ENCODE results near the gene ZNF326. TPM values are rescaled to one million over a fixed set of nuclear protein-coding genes. Genes with fewer than 3 reads are reported as not detected.
A peak's percentile ranks its signal among the peaks of the same experiment; 100 is the strongest.

ZNF326 gene
- 18.0 TPM for polyA plus RNA-seq (2013, experiment 1 of 2)
- polyA plus RNA-seq (2013, experiment 2 of 2): 18.2 TPM

GRCh38 chr1:89994805-89995597 lies at the start of gene ZNF326:
ZNF326 (plus strand) TSS chr1:89995110; CDS start chr1:89995258, 148 bp downstream.
- peak within 1 kb of the TSS; percentile 42 for H3K4me2 ChIP-seq (ENCODE audit: insufficient read depth, low read length, poor library complexity, severe bottlenecking)
- peak within 1 kb of the TSS; percentile 95 for H2AFZ ChIP-seq (ENCODE audit: low read length)
- H3K18ac ChIP-seq (ENCODE audit: low read length): peak within 1 kb of the TSS; percentile 100
- no peak within 1 kb of the TSS for H4K91ac ChIP-seq (ENCODE audit: low read depth, low read length, poor library complexity)
- no CpG with 5 or more reads among the region's 88 CpGs for WGBS, 2 donors (ENCODE audit: extremely low coverage in 2 of 2, insufficient read length in 2 of 2, insufficient replicate concordance in 1 of 2)
- peaks cover 0 to 26% of the 10 kb centered on the region in 2 donors for H3K36me3 ChIP-seq (replicated peaks in 1 of 2; ENCODE audit: control insufficient read depth in 2 of 2, insufficient read depth in 2 of 2, low read length in 2 of 2)
- peak within 1 kb of the TSS; percentile 10 for H3K14ac ChIP-seq (ENCODE audit: low read length)
- DNase-seq (ENCODE audit: low spot score): peak; percentile 96
- H3K23ac ChIP-seq (ENCODE audit: low read depth, low read length, poor library complexity): peak within 1 kb of the TSS; percentile 89
- peak within 1 kb of the TSS; percentile 92 for H3K27ac ChIP-seq (replicated peaks; ENCODE audit: low read length)
- no peaks in the 10 kb centered on the region for H3K9me3 ChIP-seq (replicated peaks in 1 of 2; ENCODE audit: control insufficient read depth in 2 of 2, insufficient read depth in 1 of 2, low read depth in 1 of 2, low read length in 2 of 2)
- H3K4me1 ChIP-seq (ENCODE audit: control insufficient read depth in 2 of 2, insufficient read depth in 1 of 2, low read depth in 1 of 2, low read length in 2 of 2): peaks cover 0 to 12% of the 10 kb centered on the region in 2 donors
- H2BK5ac ChIP-seq (ENCODE audit: low read length): peak within 1 kb of the TSS; percentile 98
- H3K79me1 ChIP-seq (ENCODE audit: low read depth, low read length): no peaks in the 10 kb centered on the region
- peak within 1 kb of the TSS; percentile 60 for H2BK15ac ChIP-seq (ENCODE audit: low read length)
- H3K9ac ChIP-seq (ENCODE audit: low read depth, low read length, poor library complexity): peak within 1 kb of the TSS; percentile 98
- H2BK120ac ChIP-seq (ENCODE audit: low read depth, low read length): no peak within 1 kb of the TSS
- peak within 1 kb of the TSS; percentile 83 for H4K8ac ChIP-seq (ENCODE audit: low read depth, low read length)
- no peaks in the 10 kb centered on the region for H3K27me3 ChIP-seq (ENCODE audit: control insufficient read depth in 3 of 3, insufficient read depth in 3 of 3, low read depth in 1 of 3, low read length in 3 of 3)
- H3K4ac ChIP-seq (ENCODE audit: low read length): peak within 1 kb of the TSS; percentile 80
- no peak within 1 kb of the TSS for H2BK12ac ChIP-seq (ENCODE audit: low read length)
- peak within 1 kb of the TSS; percentile 93 to 96 for H3K4me3 ChIP-seq (ENCODE audit: low read length in 2 of 2)
- H2AK5ac ChIP-seq (ENCODE audit: low read depth, low read length): peak within 1 kb of the TSS; percentile 62

DNA sequence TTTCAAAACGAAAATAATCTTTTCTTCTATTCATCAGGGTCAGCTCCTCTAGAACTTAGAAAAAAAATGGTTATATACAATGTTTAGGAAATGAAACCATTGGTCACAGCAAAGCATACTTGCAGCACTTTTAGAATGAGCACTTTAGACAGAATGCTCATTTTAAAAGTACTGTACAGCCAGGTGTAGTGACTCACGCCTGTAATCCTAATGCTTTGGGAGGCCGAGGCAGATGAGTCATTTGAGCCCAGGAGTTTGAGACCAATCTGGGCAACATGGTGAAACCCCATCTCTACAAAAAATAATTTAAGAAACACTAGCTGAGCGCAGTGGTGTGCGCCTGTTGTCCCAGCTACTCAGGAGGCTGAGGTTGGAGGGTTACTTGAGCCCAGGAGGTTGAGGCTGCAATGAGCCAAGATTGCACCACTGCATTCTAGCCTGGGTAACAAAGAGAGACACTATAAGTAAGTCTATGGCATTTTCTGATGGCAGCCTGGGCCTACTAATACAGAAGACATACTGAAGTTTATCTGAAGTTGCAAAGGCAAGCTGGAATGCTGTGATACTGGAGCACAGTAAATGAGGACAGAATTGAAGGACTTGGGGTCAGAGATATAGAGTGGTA lies 48.9 kb upstream of the ZNF326 start:
- Histone ChIP-seq H3K14ac (ENCODE audit: low read length) (no peak overlapping the region), H3K4me3 (ENCODE audit: low read length in 2 of 2) (no peak overlapping the region), H4K91ac (ENCODE audit: low read depth, low read length, poor library complexity) (no peak overlapping the region), H3K4me2 (ENCODE audit: insufficient read depth, low read length, poor library complexity, severe bottlenecking) (no peak overlapping the region), H3K9me3 (replicated peaks in 1 of 2; ENCODE audit: control insufficient read depth in 2 of 2, insufficient read depth in 1 of 2, low read depth in 1 of 2, low read length in 2 of 2) (no peaks in the 10 kb centered on the region), H3K4ac (ENCODE audit: low read length) (no peak overlapping the region), H2BK120ac (ENCODE audit: low read depth, low read length) (no peak overlapping the region), H2BK15ac (ENCODE audit: low read length) (no peak overlapping the region), H2BK5ac (ENCODE audit: low read length) (no peak overlapping the region), H2BK12ac (ENCODE audit: low read length) (no peak overlapping the region), H3K23ac (ENCODE audit: low read depth, low read length, poor library complexity) (no peak overlapping the region), H3K18ac (ENCODE audit: low read length) (no peak overlapping the region), H4K8ac (ENCODE audit: low read depth, low read length) (no peak overlapping the region), H2AK5ac (ENCODE audit: low read depth, low read length) (no peak overlapping the region), H3K9ac (ENCODE audit: low read depth, low read length, poor library complexity) (no peak overlapping the region), H3K36me3 (replicated peaks in 1 of 2; ENCODE audit: control insufficient read depth in 2 of 2, insufficient read depth in 2 of 2, low read length in 2 of 2) (no peaks in the 10 kb centered on the region), H3K79me1 (ENCODE audit: low read depth, low read length) (no peaks in the 10 kb centered on the region), H3K27me3 (ENCODE audit: control insufficient read depth in 3 of 3, insufficient read depth in 3 of 3, low read depth in 1 of 3, low read length in 3 of 3) (no peaks in the 10 kb centered on the region), H3K27ac (replicated peaks; ENCODE audit: low read length) (no peak overlapping the region), H2AFZ (ENCODE audit: low read length) (no peak overlapping the region), H3K4me1 (ENCODE audit: control insufficient read depth in 2 of 2, insufficient read depth in 1 of 2, low read depth in 1 of 2, low read length in 2 of 2) (peaks cover 4 to 6% of the 10 kb centered on the region in 2 donors)
- no CpG with 5 or more reads among the region's 5 CpGs for WGBS, 2 donors (ENCODE audit: extremely low coverage in 2 of 2, insufficient read length in 2 of 2, insufficient replicate concordance in 1 of 2)
- DNase-seq (ENCODE audit: low spot score): no peak

DNA sequence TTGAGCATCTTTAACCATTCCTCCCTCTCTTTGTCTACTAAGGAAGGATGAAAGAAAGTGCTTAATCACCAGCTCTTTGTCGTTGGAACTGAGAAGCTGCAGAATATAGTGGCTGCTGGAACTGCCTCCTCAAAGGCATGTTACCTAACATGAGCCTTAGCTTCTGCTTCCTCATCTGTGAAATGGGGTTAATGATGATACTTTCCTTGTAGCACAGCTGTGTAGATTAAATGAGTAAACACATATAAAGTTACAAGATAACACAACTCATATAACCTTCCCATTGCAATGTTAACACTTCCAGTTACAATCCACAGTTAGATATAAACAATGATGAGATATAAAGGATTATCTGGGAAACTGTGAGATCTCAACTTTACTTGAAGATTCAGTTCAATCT lies 48.4 kb upstream of the ZNF326 start:
- Histone ChIP-seq H2BK15ac (ENCODE audit: low read length) (no peak overlapping the region), H3K4ac (ENCODE audit: low read length) (no peak overlapping the region), H3K4me3 (ENCODE audit: low read length in 2 of 2) (no peak overlapping the region), H4K91ac (ENCODE audit: low read depth, low read length, poor library complexity) (no peak overlapping the region), H3K23ac (ENCODE audit: low read depth, low read length, poor library complexity) (no peak overlapping the region), H3K4me1 (ENCODE audit: control insufficient read depth in 2 of 2, insufficient read depth in 1 of 2, low read depth in 1 of 2, low read length in 2 of 2) (peaks cover 0 to 2% of the 10 kb centered on the region in 2 donors), H3K18ac (ENCODE audit: low read length) (no peak overlapping the region), H3K79me1 (ENCODE audit: low read depth, low read length) (no peaks in the 10 kb centered on the region), H3K27me3 (ENCODE audit: control insufficient read depth in 3 of 3, insufficient read depth in 3 of 3, low read depth in 1 of 3, low read length in 3 of 3) (no peaks in the 10 kb centered on the region), H3K14ac (ENCODE audit: low read length) (no peak overlapping the region), H2AFZ (ENCODE audit: low read length) (no peak overlapping the region), H3K27ac (replicated peaks; ENCODE audit: low read length) (no peak overlapping the region), H2BK120ac (ENCODE audit: low read depth, low read length) (no peak overlapping the region), H4K8ac (ENCODE audit: low read depth, low read length) (no peak overlapping the region), H3K4me2 (ENCODE audit: insufficient read depth, low read length, poor library complexity, severe bottlenecking) (no peak overlapping the region), H2AK5ac (ENCODE audit: low read depth, low read length) (no peak overlapping the region), H3K36me3 (replicated peaks in 1 of 2; ENCODE audit: control insufficient read depth in 2 of 2, insufficient read depth in 2 of 2, low read length in 2 of 2) (no peaks in the 10 kb centered on the region), H3K9me3 (replicated peaks in 1 of 2; ENCODE audit: control insufficient read depth in 2 of 2, insufficient read depth in 1 of 2, low read depth in 1 of 2, low read length in 2 of 2) (no peaks in the 10 kb centered on the region), H2BK5ac (ENCODE audit: low read length) (no peak overlapping the region), H3K9ac (ENCODE audit: low read depth, low read length, poor library complexity) (no peak overlapping the region), H2BK12ac (ENCODE audit: low read length) (no peak overlapping the region)
- WGBS, 2 donors (ENCODE audit: extremely low coverage in 2 of 2, insufficient read length in 2 of 2, insufficient replicate concordance in 1 of 2): no CpG with 5 or more reads among the region's 1 CpG
- DNase-seq (ENCODE audit: low spot score): no peak

DNA sequence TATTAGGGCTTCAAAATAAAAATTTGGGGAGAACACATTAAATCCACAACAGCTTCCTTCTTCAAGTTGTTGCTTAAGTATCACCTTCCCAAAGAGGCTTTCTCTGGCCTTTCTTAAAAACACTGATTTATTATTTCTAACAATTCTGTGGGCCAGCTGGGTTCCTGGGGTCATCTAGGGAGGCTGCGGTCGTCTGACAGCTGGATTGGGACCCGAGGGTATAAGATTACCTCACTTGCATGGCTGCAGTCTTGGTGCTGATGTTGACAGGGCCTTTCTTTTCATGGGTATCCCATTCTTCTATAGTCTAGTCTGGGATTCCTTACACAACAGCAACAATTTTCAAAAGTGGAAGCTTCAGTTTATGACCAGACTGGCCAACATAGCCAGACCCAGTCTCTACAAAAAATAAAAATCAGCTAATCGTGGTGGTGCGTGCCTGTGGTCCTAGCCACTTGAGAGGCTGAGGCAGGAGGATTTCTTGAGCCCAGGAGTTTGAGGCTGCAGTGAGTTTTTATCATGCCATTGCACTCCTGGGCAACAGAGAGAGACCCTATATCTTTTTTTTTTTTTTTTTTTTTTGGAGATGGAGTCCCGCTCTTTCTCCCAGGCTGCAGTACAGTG lies 46.1 kb upstream of the ZNF326 start:
- Histone ChIP-seq H3K36me3 (replicated peaks in 1 of 2; ENCODE audit: control insufficient read depth in 2 of 2, insufficient read depth in 2 of 2, low read length in 2 of 2) (no peaks in the 10 kb centered on the region), H4K8ac (ENCODE audit: low read depth, low read length) (no peak overlapping the region)

More for the DNA sequence above, 46.1 kb upstream of the ZNF326 start:
- Histone ChIP-seq H3K9me3 (replicated peaks in 1 of 2; ENCODE audit: control insufficient read depth in 2 of 2, insufficient read depth in 1 of 2, low read depth in 1 of 2, low read length in 2 of 2) (no peaks in the 10 kb centered on the region), H3K79me1 (ENCODE audit: low read depth, low read length) (no peaks in the 10 kb centered on the region), H3K4me2 (ENCODE audit: insufficient read depth, low read length, poor library complexity, severe bottlenecking) (no peak overlapping the region), H3K14ac (ENCODE audit: low read length) (no peak overlapping the region), H3K18ac (ENCODE audit: low read length) (no peak overlapping the region), H2BK120ac (ENCODE audit: low read depth, low read length) (no peak overlapping the region), H2BK12ac (ENCODE audit: low read length) (no peak overlapping the region), H3K4me1 (ENCODE audit: control insufficient read depth in 2 of 2, insufficient read depth in 1 of 2, low read depth in 1 of 2, low read length in 2 of 2) (peaks cover 0 to 2% of the 10 kb centered on the region in 2 donors), H3K4ac (ENCODE audit: low read length) (no peak overlapping the region), H2BK5ac (ENCODE audit: low read length) (no peak overlapping the region), H2BK15ac (ENCODE audit: low read length) (no peak overlapping the region), H4K91ac (ENCODE audit: low read depth, low read length, poor library complexity) (no peak overlapping the region), H3K27me3 (ENCODE audit: control insufficient read depth in 3 of 3, insufficient read depth in 3 of 3, low read depth in 1 of 3, low read length in 3 of 3) (no peaks in the 10 kb centered on the region), H3K9ac (ENCODE audit: low read depth, low read length, poor library complexity) (no peak overlapping the region), H3K4me3 (ENCODE audit: low read length in 2 of 2) (no peak overlapping the region), H3K23ac (ENCODE audit: low read depth, low read length, poor library complexity) (no peak overlapping the region), H2AFZ (ENCODE audit: low read length) (no peak overlapping the region), H3K27ac (replicated peaks; ENCODE audit: low read length) (no peak overlapping the region), H2AK5ac (ENCODE audit: low read depth, low read length) (no peak overlapping the region)
- no CpG with 5 or more reads among the region's 6 CpGs for WGBS, 2 donors (ENCODE audit: extremely low coverage in 2 of 2, insufficient read length in 2 of 2, insufficient replicate concordance in 1 of 2)
- no peak for DNase-seq (ENCODE audit: low spot score)

All from neuronal stem cell (in vitro differentiated cells).